ENCODE data around the gene PRSS53. TPM values are rescaled to one million over a fixed set of nuclear protein-coding genes. Genes with fewer than 3 reads are reported as not detected.

Gene PRSS53
- total RNA-seq, 2 experiments from 2014 or later = 3.7 to 5.7 TPM

Other genes starting within 250 kb of the PRSS53 start
- gene BCL7C, start 194.9 kb downstream of the PRSS53 start, total RNA-seq (2014; rRNA removed; shearing (Covaris generic)) = 17.8 and 20.6 TPM in 2 replicates
- gene BCL7C, start 194.9 kb downstream of the PRSS53 start, total RNA-seq (2022) = 11.0 and 11.5 TPM in 2 replicates
- gene CTF1, start 192.3 kb downstream of the PRSS53 start, total RNA-seq (2014; rRNA removed; shearing (Covaris generic)) = 0.09 and 0.21 TPM in 2 replicates
- 0.46 and 0.68 TPM in 2 replicates for gene CTF1, start 192.3 kb downstream of the PRSS53 start, total RNA-seq (2022)
- 16.1 and 16.2 TPM in 2 replicates for gene FBXL19, start 165.4 kb downstream of the PRSS53 start, total RNA-seq (2014; rRNA removed; shearing (Covaris generic))
- gene FBXL19, start 165.4 kb downstream of the PRSS53 start, total RNA-seq (2022) = 30.2 and 34.8 TPM in 2 replicates
- 5.7 and 7.8 TPM in 2 replicates for gene ORAI3, start 139.9 kb downstream of the PRSS53 start, total RNA-seq (2014; rRNA removed; shearing (Covaris generic))
- gene ORAI3, start 139.9 kb downstream of the PRSS53 start, total RNA-seq (2022) = 16.3 and 18.3 TPM in 2 replicates
- 8.6 and 9.0 TPM in 2 replicates for gene SETD1A, start 131.2 kb downstream of the PRSS53 start, total RNA-seq (2014; rRNA removed; shearing (Covaris generic))
- 35.7 and 36.0 TPM in 2 replicates for gene SETD1A, start 131.2 kb downstream of the PRSS53 start, total RNA-seq (2022)
- 1.9 and 3.3 TPM in 2 replicates for gene HSD3B7, start 103.7 kb downstream of the PRSS53 start, total RNA-seq (2014; rRNA removed; shearing (Covaris generic))
- 2.4 and 2.6 TPM in 2 replicates for gene HSD3B7, start 103.7 kb downstream of the PRSS53 start, total RNA-seq (2022)
- 0.47 TPM in 1 of 2 replicates, not detected in the other for gene STX1B, start 78.3 kb downstream of the PRSS53 start, total RNA-seq (2014; rRNA removed; shearing (Covaris generic))
- gene STX1B, start 78.3 kb downstream of the PRSS53 start, total RNA-seq (2022) = 2.1 and 2.4 TPM in 2 replicates
- gene STX4, start 55.4 kb downstream of the PRSS53 start, total RNA-seq (2014; rRNA removed; shearing (Covaris generic)) = 14.6 and 16.6 TPM in 2 replicates
- 40.5 and 41.6 TPM in 2 replicates for gene STX4, start 55.4 kb downstream of the PRSS53 start, total RNA-seq (2022)
- gene ZNF668, start 14.7 kb downstream of the PRSS53 start, total RNA-seq (2014; rRNA removed; shearing (Covaris generic)) = 7.8 and 18.7 TPM in 2 replicates
- gene ZNF668, start 14.7 kb downstream of the PRSS53 start, total RNA-seq (2022) = 17.1 and 21.7 TPM in 2 replicates
- 25.4 and 30.1 TPM in 2 replicates for gene ZNF646, start 14.5 kb downstream of the PRSS53 start, total RNA-seq (2014; rRNA removed; shearing (Covaris generic))
- gene ZNF646, start 14.5 kb downstream of the PRSS53 start, total RNA-seq (2022) = 33.8 and 34.0 TPM in 2 replicates
- gene VKORC1, start 5.9 kb upstream of the PRSS53 start, total RNA-seq (2014; rRNA removed; shearing (Covaris generic)) = 68.8 and 69.3 TPM in 2 replicates
- 60.1 and 70.2 TPM in 2 replicates for gene VKORC1, start 5.9 kb upstream of the PRSS53 start, total RNA-seq (2022)
- 25.0 and 40.4 TPM in 2 replicates for gene BCKDK, start 19.4 kb upstream of the PRSS53 start, total RNA-seq (2014; rRNA removed; shearing (Covaris generic))
- gene BCKDK, start 19.4 kb upstream of the PRSS53 start, total RNA-seq (2022) = 36.5 and 39.0 TPM in 2 replicates
- 86.9 and 89.1 TPM in 2 replicates for gene KAT8, start 28.7 kb upstream of the PRSS53 start, total RNA-seq (2014; rRNA removed; shearing (Covaris generic))
- 95.3 and 102 TPM in 2 replicates for gene KAT8, start 28.7 kb upstream of the PRSS53 start, total RNA-seq (2022)
- not detected in 2 replicates for gene PRSS8, start 46.8 kb upstream of the PRSS53 start, total RNA-seq (2014; rRNA removed; shearing (Covaris generic))
- gene PRSS8, start 46.8 kb upstream of the PRSS53 start, total RNA-seq (2022) = not detected in 2 replicates
- gene PRSS36, start 61.1 kb upstream of the PRSS53 start, total RNA-seq (2014; rRNA removed; shearing (Covaris generic)) = 0.36 TPM in 1 of 2 replicates, not detected in the other
- gene PRSS36, start 61.1 kb upstream of the PRSS53 start, total RNA-seq (2022) = 1.0 TPM in 1 of 2 replicates, not detected in the other
- gene FUS, start 91.2 kb upstream of the PRSS53 start, total RNA-seq (2014; rRNA removed; shearing (Covaris generic)) = 90.0 and 104 TPM in 2 replicates
- 880 and 953 TPM in 2 replicates for gene FUS, start 91.2 kb upstream of the PRSS53 start, total RNA-seq (2022)
- gene PYCARD, start 113.8 kb upstream of the PRSS53 start, total RNA-seq (2014; rRNA removed; shearing (Covaris generic)) = 3.7 and 5.5 TPM in 2 replicates
- 10.3 and 14.8 TPM in 2 replicates for gene PYCARD, start 113.8 kb upstream of the PRSS53 start, total RNA-seq (2022)
- gene TRIM72, start 125.2 kb upstream of the PRSS53 start, total RNA-seq (2014; rRNA removed; shearing (Covaris generic)) = 0.13 and 0.21 TPM in 2 replicates
- 0.46 and 1.1 TPM in 2 replicates for gene TRIM72, start 125.2 kb upstream of the PRSS53 start, total RNA-seq (2022)
- gene PYDC1, start 128.2 kb upstream of the PRSS53 start, total RNA-seq (2014; rRNA removed; shearing (Covaris generic)) = not detected in 2 replicates
- not detected in 2 replicates for gene PYDC1, start 128.2 kb upstream of the PRSS53 start, total RNA-seq (2022)
- gene ITGAM, start 171.0 kb upstream of the PRSS53 start, total RNA-seq (2014; rRNA removed; shearing (Covaris generic)) = not detected in 2 replicates
- 0.09 and 0.23 TPM in 2 replicates for gene ITGAM, start 171.0 kb upstream of the PRSS53 start, total RNA-seq (2022)